ENCODE results near the gene FAM193A.
"Not testable (repeated sequence)": the region's sequence is repeated elsewhere in the genome, so short reads cannot be mapped to it uniquely, and the experiment has no call there.

The FAM193A gene

GRCh38 chr4:2648159-2648814 is 111.8 kb downstream of the FAM193A start:
- no peak for DNase-seq (ENCODE audit: low read depth in 1 of 2, low spot score in 1 of 2)

GRCh38 chr4:2649604-2650114 is 113.2 kb downstream of the FAM193A start:
- DNase-seq (ENCODE audit: low read depth in 1 of 2, low spot score in 1 of 2) = no peak

- DNase-seq (ENCODE audit: low read depth in 1 of 2, low spot score in 1 of 2) = no peak
These were observed 113.8 kb downstream of the FAM193A start for GRCh38 chr4:2650276-2650675.

GRCh38 chr4:2651546-2651945 is 115.1 kb downstream of the FAM193A start:
- DNase-seq (ENCODE audit: low read depth in 1 of 2, low spot score in 1 of 2) = no peak

GRCh38 chr4:2651998-2652397 is 115.6 kb downstream of the FAM193A start:
- DNase-seq (ENCODE audit: low read depth in 1 of 2, low spot score in 1 of 2) = no peak

- DNase-seq (ENCODE audit: low read depth in 1 of 2, low spot score in 1 of 2) = no peak
These were observed 116.1 kb downstream of the FAM193A start for GRCh38 chr4:2652415-2653160.

- no peak for DNase-seq (ENCODE audit: low read depth in 1 of 2, low spot score in 1 of 2)
These were observed 124.3 kb downstream of the FAM193A start for GRCh38 chr4:2660596-2661211.

- no peak for DNase-seq (ENCODE audit: low read depth in 1 of 2, low spot score in 1 of 2)
These were observed 126.2 kb downstream of the FAM193A start for GRCh38 chr4:2662598-2662997.

GRCh38 chr4:2663275-2663674 is 126.8 kb downstream of the FAM193A start:
- no peak for DNase-seq (ENCODE audit: low read depth in 1 of 2, low spot score in 1 of 2)

GRCh38 chr4:2666722-2667247 is 130.3 kb downstream of the FAM193A start:
- DNase-seq (ENCODE audit: low read depth in 1 of 2, low spot score in 1 of 2) = no peak

- DNase-seq (ENCODE audit: low read depth in 1 of 2, low spot score in 1 of 2) = no peak
These were observed 131.0 kb downstream of the FAM193A start for GRCh38 chr4:2667428-2667827.

- DNase-seq (ENCODE audit: low read depth in 1 of 2, low spot score in 1 of 2) = no peak
These were observed 134.9 kb downstream of the FAM193A start for GRCh38 chr4:2671267-2671895.

GRCh38 chr4:2672082-2672481 is 135.6 kb downstream of the FAM193A start:
- no peak for DNase-seq (ENCODE audit: low read depth in 1 of 2, low spot score in 1 of 2)

- no peak for DNase-seq (ENCODE audit: low read depth in 1 of 2, low spot score in 1 of 2)
These were observed 136.3 kb downstream of the FAM193A start for GRCh38 chr4:2672700-2673099.

- no peak for DNase-seq (ENCODE audit: low read depth in 1 of 2, low spot score in 1 of 2)
These were observed 136.7 kb downstream of the FAM193A start for GRCh38 chr4:2673157-2673556.

GRCh38 chr4:2679762-2680161 is 143.3 kb downstream of the FAM193A start:
- DNase-seq (ENCODE audit: low read depth in 1 of 2, low spot score in 1 of 2) = not testable (repeated sequence)

- no peak for DNase-seq (ENCODE audit: low read depth in 1 of 2, low spot score in 1 of 2)
These were observed 148.0 kb downstream of the FAM193A start for GRCh38 chr4:2684486-2684885.

GRCh38 chr4:2685541-2685940 is 149.1 kb downstream of the FAM193A start:
- DNase-seq (ENCODE audit: low read depth in 1 of 2, low spot score in 1 of 2) = no peak

- DNase-seq (ENCODE audit: low read depth in 1 of 2, low spot score in 1 of 2) = no peak
These were observed 150.2 kb downstream of the FAM193A start for GRCh38 chr4:2686379-2687265.

GRCh38 chr4:2688281-2688680 is 151.8 kb downstream of the FAM193A start:
- DNase-seq (ENCODE audit: low read depth in 1 of 2, low spot score in 1 of 2) = no peak
